B cell (primary cell): ENCODE measurements around the gene SCFD2.

Experiments used
- CTCF ChIP-seq: fragments of 200-600 bp; IDR thresholded peaks from one replicate; pipeline ENCODE4 v1.8.0; 2022; ENCODE audit warnings: antibody characterized with exemption, mild to moderate bottlenecking
- EZH2 ChIP-seq: IDR thresholded peaks from 2 replicates; pipeline ENCODE4 v1.6.1; 2012; ENCODE audit warnings: borderline replicate concordance, low read depth, mild to moderate bottlenecking, moderate library complexity, low read length; ENCODE audit not compliant: insufficient read depth, poor library complexity, severe bottlenecking

- TF ChIP-seq CTCF (no peak), EZH2 (no peak)
Observed at GRCh38 chr4:53100501-53101190, 265.2 kb downstream of the SCFD2 start.
